ENCODE results near the gene MTMR2. TPM values are rescaled to one million over a fixed set of nuclear protein-coding genes. Genes with fewer than 3 reads are reported as not detected.

Gene MTMR2
- total RNA-seq, 1 donor, result 53.5 TPM

GRCh38 chr11:95926726-95927125 lies 2.8 kb upstream of the MTMR2 start:
- H3K4me3 ChIP-seq (ENCODE audit: low read depth, low read length), result no peak overlapping the region
- no peak for DNase-seq (ENCODE audit: low read depth)
- TF ChIP-seq CTCF (IDR thresholded peaks at IDR 0.05; ENCODE audit: insufficient read depth, low read depth, low read length), result no peak

GRCh38 chr11:95925011-95925410 lies 1.1 kb upstream of the MTMR2 start:
- H3K4me3 ChIP-seq (ENCODE audit: low read depth, low read length), result peak overlapping the region; percentile 76
- no peak for DNase-seq (ENCODE audit: low read depth)
- no peak for TF ChIP-seq CTCF (IDR thresholded peaks at IDR 0.05; ENCODE audit: insufficient read depth, low read depth, low read length)

GRCh38 chr11:95924414-95924760 lies 480 bp upstream of the MTMR2 start:
- TF ChIP-seq CTCF (IDR thresholded peaks at IDR 0.05; ENCODE audit: insufficient read depth, low read depth, low read length), result no peak
- peak overlapping the region; percentile 76 for H3K4me3 ChIP-seq (ENCODE audit: low read depth, low read length)
- peak; percentile 66 for DNase-seq (ENCODE audit: low read depth)

- no peak for TF ChIP-seq CTCF (IDR thresholded peaks at IDR 0.05; ENCODE audit: insufficient read depth, low read depth, low read length)
Observed at GRCh38 chr11:95923439-95923727, 524 bp downstream of the MTMR2 start.

GRCh38 chr11:95922536-95923438 lies 1.1 kb downstream of the MTMR2 start:
- DNase-seq (ENCODE audit: low read depth), result no peak
- no peak for TF ChIP-seq CTCF (IDR thresholded peaks at IDR 0.05; ENCODE audit: insufficient read depth, low read depth, low read length)
- peak overlapping the region; percentile 76 for H3K4me3 ChIP-seq (ENCODE audit: low read depth, low read length)

More at GRCh38 chr11:95923439-95923727, 524 bp downstream of the MTMR2 start:
- no peak for DNase-seq (ENCODE audit: low read depth)
- peak overlapping the region; percentile 76 for H3K4me3 ChIP-seq (ENCODE audit: low read depth, low read length)

GRCh38 chr11:95922099-95922498 lies 1.8 kb downstream of the MTMR2 start:
- H3K4me3 ChIP-seq (ENCODE audit: low read depth, low read length), result peak overlapping the region; percentile 76
- no peak for TF ChIP-seq CTCF (IDR thresholded peaks at IDR 0.05; ENCODE audit: insufficient read depth, low read depth, low read length)
- no peak for DNase-seq (ENCODE audit: low read depth)
